Measurements from ENCODE around the gene NRDE2. TPM values are rescaled to one million over a fixed set of nuclear protein-coding genes. Genes with fewer than 3 reads are reported as not detected.

NRDE2 gene
- total RNA-seq, 1 experiment from 2014 or later, result 20.1 TPM

DNA sequence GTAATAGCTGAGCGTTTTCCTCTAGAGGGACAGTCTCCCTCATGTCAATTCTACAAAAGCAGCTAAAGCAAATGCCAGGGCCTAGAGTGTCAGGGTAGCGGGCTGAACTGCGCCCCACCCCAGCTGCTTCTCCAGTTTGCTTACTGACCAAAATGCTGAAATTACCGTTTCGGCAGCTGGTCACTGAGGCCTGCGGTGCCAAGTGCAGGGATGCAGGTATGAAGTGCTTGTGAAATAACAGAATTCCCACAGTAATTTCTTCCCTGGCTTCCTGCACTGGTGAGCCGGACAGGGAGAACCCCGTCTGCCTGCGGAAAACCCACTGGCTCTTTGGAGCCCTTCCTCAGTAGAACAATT lies 56.3 kb downstream of the NRDE2 start:
- Histone ChIP-seq H3K4me1 (ENCODE audit: control insufficient read depth in 1 of 2, insufficient read depth in 2 of 2, low read length in 2 of 2) (no peaks in the 10 kb centered on the region), H3K9me3 (ENCODE audit: control insufficient read depth in 1 of 2, insufficient read depth in 1 of 2, low read depth in 1 of 2, low read length in 2 of 2) (no peaks in the 10 kb centered on the region), H2AFZ (ENCODE audit: low read depth, low read length, poor library complexity, severe bottlenecking) (no peak overlapping the region), H3K27ac (ENCODE audit: low read depth, low read length) (no peak overlapping the region), H4K20me1 (ENCODE audit: insufficient read depth) (no peaks in the 10 kb centered on the region), H3K4me2 (ENCODE audit: low read length) (no peak overlapping the region), H3K27me3 (ENCODE audit: insufficient read depth, low read length) (no peaks in the 10 kb centered on the region), H3K9me2 (ENCODE audit: insufficient read depth) (no peaks in the 10 kb centered on the region), H3K9ac (ENCODE audit: low read length) (no peak overlapping the region), H3K36me3 (ENCODE audit: control insufficient read depth in 1 of 2, insufficient read depth in 2 of 2, low read length in 2 of 2) (peaks cover 19 to 21% of the 10 kb centered on the region in 2 experiments), H3K4me3 (replicated peaks in 1 of 2; ENCODE audit: low read depth in 1 of 2, low read length in 2 of 2) (no peak overlapping the region), H3K79me2 (ENCODE audit: insufficient read depth, low read length) (no peaks in the 10 kb centered on the region)
- ATAC-seq, result no peak
- TF ChIP-seq POLR2A (IDR thresholded peaks at IDR 0.05; ENCODE audit: borderline replicate concordance, extremely low read depth, insufficient read depth, insufficient read length) (no peak), FOSL1 (IDR thresholded peaks at IDR 0.05; ENCODE audit: low read depth) (no peak), EZH2 (IDR thresholded peaks at IDR 0.05) (no peak)
- no TSS peak for BruUV-seq (replicated peaks)
- RAD21 ChIA-PET (ENCODE audit: low non-redundant PET in 1 of 2, low total read pairs in 2 of 2, uncharacterized antibody in 2 of 2, unreplicated experiment in 2 of 2), result no interaction called here
- intact Hi-C loops (cut with micrococcal nuclease), result no loop called here
- POLR2A ChIA-PET, result no interaction called here
- DNase-seq (ENCODE audit: low read depth, low spot score), result no peak
- CTCF ChIA-PET, result no interaction called here

DNA sequence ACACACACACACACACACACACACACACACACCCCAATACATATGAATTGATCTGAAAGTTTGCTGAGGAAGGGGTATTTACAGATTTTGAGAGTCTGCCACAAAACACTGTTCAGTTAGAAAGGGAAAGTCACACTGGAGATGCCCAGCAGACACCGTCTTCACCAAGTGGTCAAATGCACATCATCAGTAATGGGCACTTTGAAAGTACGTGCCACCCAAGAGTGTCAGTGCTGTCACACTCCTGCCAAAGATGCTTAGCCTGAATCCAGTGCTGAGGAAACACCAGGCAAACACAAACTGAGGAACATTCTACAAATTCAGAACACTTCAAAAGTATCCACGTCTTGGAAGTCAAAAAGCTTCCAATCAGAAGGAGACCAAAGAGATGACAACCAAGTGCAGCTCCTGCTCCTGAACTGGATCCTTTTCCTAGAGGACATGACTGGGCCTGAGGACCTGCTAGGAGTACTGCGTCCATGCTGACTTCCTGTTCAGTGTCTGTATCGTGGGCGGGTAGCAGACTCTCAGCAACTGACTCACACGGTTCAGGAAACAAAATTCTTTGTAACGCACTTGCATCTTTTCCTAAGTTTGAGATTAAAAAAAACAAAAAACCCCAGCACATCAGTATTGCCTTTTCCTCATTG lies 56.8 kb downstream of the NRDE2 start:
- Histone ChIP-seq H3K9ac (ENCODE audit: low read length) (no peak overlapping the region), H3K27me3 (ENCODE audit: insufficient read depth, low read length) (no peaks in the 10 kb centered on the region), H3K4me3 (replicated peaks in 1 of 2; ENCODE audit: low read depth in 1 of 2, low read length in 2 of 2) (no peak overlapping the region), H3K4me1 (ENCODE audit: control insufficient read depth in 1 of 2, insufficient read depth in 2 of 2, low read length in 2 of 2) (no peaks in the 10 kb centered on the region), H2AFZ (ENCODE audit: low read depth, low read length, poor library complexity, severe bottlenecking) (no peak overlapping the region), H3K36me3 (ENCODE audit: control insufficient read depth in 1 of 2, insufficient read depth in 2 of 2, low read length in 2 of 2) (peaks cover 22 to 23% of the 10 kb centered on the region in 2 experiments), H3K4me2 (ENCODE audit: low read length) (no peak overlapping the region), H3K79me2 (ENCODE audit: insufficient read depth, low read length) (no peaks in the 10 kb centered on the region), H3K27ac (ENCODE audit: low read depth, low read length) (no peak overlapping the region), H3K9me2 (ENCODE audit: insufficient read depth) (no peaks in the 10 kb centered on the region), H3K9me3 (ENCODE audit: control insufficient read depth in 1 of 2, insufficient read depth in 1 of 2, low read depth in 1 of 2, low read length in 2 of 2) (no peaks in the 10 kb centered on the region), H4K20me1 (ENCODE audit: insufficient read depth) (no peaks in the 10 kb centered on the region)
- intact Hi-C loops (cut with micrococcal nuclease), result no loop called here
- ChIA-PET RAD21 (ENCODE audit: low non-redundant PET in 1 of 2, low total read pairs in 2 of 2, uncharacterized antibody in 2 of 2, unreplicated experiment in 2 of 2) (no interaction called here), CTCF (no interaction called here), POLR2A (no interaction called here)
- DNase-seq (ENCODE audit: low read depth, low spot score) (no peak), ATAC-seq (no peak)
- no TSS peak for BruUV-seq (replicated peaks)
- TF ChIP-seq, protein P1, sequence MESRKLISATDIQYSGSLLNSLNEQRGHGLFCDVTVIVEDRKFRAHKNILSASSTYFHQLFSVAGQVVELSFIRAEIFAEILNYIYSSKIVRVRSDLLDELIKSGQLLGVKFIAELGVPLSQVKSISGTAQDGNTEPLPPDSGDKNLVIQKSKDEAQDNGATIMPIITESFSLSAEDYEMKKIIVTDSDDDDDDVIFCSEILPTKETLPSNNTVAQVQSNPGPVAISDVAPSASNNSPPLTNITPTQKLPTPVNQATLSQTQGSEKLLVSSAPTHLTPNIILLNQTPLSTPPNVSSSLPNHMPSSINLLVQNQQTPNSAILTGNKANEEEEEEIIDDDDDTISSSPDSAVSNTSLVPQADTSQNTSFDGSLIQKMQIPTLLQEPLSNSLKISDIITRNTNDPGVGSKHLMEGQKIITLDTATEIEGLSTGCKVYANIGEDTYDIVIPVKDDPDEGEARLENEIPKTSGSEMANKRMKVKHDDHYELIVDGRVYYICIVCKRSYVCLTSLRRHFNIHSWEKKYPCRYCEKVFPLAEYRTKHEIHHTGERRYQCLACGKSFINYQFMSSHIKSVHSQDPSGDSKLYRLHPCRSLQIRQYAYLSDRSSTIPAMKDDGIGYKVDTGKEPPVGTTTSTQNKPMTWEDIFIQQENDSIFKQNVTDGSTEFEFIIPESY (IDR thresholded peaks at IDR 0.05; ENCODE audit: extremely low read depth, insufficient replicate concordance, low read length), result no peak
- TF ChIP-seq ZFX (IDR thresholded peaks at IDR 0.05), result no peak
- no peak for TF ChIP-seq TCF7L2 (IDR thresholded peaks at IDR 0.05; ENCODE audit: borderline replicate concordance, extremely low read depth, insufficient read depth, insufficient read length)
- no peak for TF ChIP-seq RAD21 (IDR thresholded peaks at IDR 0.05; ENCODE audit: low read depth)
- no peak for TF ChIP-seq ZNF274 (IDR thresholded peaks at IDR 0.05; ENCODE audit: low read depth, low read length)
- no peak for TF ChIP-seq CBX3 (IDR thresholded peaks at IDR 0.05; ENCODE audit: low read depth)
